ENCODE measurements around the gene FAM89A. TPM values are rescaled to one million over a fixed set of nuclear protein-coding genes. Genes with fewer than 3 reads are reported as not detected.

FAM89A gene
- total and polyA plus RNA-seq, 9 of the 15 experiments (the other 6 are each of a cell fraction or from before 2014, with no cell fraction given), result 8.7 to 66.2 (median 43.3) TPM

DNA sequence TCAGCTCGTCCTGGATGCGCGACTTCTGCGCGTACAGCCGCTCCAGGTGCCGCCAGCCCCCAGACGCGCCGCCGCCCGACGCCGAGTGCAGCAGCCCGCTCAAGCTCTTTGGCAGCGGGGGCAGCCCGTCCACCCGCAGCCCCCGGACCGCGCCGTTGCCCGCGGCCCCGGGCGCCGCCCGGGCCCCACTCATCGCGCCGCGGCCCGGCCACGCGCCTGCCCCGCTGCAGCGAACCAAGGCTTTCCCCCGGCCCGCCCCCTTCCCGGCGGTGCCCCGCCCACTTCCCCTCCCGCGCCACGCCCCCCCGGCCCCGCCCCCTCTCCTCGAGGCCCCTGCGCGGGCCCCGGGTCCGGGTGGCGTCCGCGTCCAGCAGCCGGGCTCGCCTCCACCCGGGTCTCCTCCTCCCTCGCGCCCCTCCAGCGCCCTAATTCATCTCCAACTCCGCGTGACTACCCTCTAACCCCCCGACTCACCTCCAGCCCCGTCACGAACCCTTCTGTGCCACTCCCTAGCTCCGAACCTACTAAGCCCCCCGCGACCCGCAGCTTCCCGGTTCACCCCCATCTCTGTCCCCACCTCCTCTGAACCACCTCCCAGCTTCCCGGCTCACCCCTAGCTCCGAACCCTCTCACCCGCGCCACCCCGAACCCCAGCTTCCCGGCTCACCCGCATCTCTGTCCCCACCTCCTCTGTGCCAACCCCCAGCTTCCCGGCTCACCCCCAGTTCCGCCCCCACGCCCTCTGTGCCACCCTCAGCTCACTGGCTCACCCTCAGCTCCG is at the start of gene FAM89A (continued):
- TF ChIP-seq, protein P1, sequence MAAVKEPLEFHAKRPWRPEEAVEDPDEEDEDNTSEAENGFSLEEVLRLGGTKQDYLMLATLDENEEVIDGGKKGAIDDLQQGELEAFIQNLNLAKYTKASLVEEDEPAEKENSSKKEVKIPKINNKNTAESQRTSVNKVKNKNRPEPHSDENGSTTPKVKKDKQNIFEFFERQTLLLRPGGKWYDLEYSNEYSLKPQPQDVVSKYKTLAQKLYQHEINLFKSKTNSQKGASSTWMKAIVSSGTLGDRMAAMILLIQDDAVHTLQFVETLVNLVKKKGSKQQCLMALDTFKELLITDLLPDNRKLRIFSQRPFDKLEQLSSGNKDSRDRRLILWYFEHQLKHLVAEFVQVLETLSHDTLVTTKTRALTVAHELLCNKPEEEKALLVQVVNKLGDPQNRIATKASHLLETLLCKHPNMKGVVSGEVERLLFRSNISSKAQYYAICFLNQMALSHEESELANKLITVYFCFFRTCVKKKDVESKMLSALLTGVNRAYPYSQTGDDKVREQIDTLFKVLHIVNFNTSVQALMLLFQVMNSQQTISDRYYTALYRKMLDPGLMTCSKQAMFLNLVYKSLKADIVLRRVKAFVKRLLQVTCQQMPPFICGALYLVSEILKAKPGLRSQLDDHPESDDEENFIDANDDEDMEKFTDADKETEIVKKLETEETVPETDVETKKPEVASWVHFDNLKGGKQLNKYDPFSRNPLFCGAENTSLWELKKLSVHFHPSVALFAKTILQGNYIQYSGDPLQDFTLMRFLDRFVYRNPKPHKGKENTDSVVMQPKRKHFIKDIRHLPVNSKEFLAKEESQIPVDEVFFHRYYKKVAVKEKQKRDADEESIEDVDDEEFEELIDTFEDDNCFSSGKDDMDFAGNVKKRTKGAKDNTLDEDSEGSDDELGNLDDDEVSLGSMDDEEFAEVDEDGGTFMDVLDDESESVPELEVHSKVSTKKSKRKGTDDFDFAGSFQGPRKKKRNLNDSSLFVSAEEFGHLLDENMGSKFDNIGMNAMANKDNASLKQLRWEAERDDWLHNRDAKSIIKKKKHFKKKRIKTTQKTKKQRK (IDR thresholded peaks at IDR 0.05; ENCODE audit: borderline replicate concordance, low read depth, low read length), result no peak
- TF ChIP-seq PPARD (CRISPR knock-in tag; IDR thresholded peaks at IDR 0.05) (no peak), STAG1 (CRISPR knock-in tag; IDR thresholded peaks at IDR 0.05; ENCODE audit: borderline replicate concordance) (no peak), NUFIP1 (IDR thresholded peaks at IDR 0.05; ENCODE audit: partially characterized antibody) (no peak), RAD21 (CRISPR knock-in tag; conservative IDR thresholded peaks at IDR 0.05 in 1 of 2, IDR thresholded peaks at IDR 0.05 in 1 of 2) (no peak), EP400 (IDR thresholded peaks at IDR 0.05) (no peak), ZNF717 (CRISPR knock-in tag; IDR thresholded peaks at IDR 0.05) (no peak), ATF1 (CRISPR knock-in tag; IDR thresholded peaks at IDR 0.05) (no peak), ATF1 (tag; IDR thresholded peaks at IDR 0.05) (no peak), RBM25 (IDR thresholded peaks at IDR 0.05; ENCODE audit: low read depth, low read length, severe bottlenecking) (no peak), CTBP1 (IDR thresholded peaks at IDR 0.05; ENCODE audit: borderline replicate concordance) (no peak; the same call in 1 of the 2 replicates), ZNF445 (CRISPR knock-in tag; IDR thresholded peaks at IDR 0.05; ENCODE audit: low read depth) (no peak), PHF21A (IDR thresholded peaks at IDR 0.05; ENCODE audit: borderline replicate concordance, low read depth) (no peak), RFX5 (IDR thresholded peaks at IDR 0.05; ENCODE audit: low read depth, low read length) (no peak), ESRRB (CRISPR knock-in tag; IDR thresholded peaks at IDR 0.05; ENCODE audit: borderline replicate concordance) (no peak), ZFP30 (CRISPR knock-in tag; IDR thresholded peaks at IDR 0.05; ENCODE audit: borderline replicate concordance) (no peak)
- TF ChIP-seq, protein P2, sequence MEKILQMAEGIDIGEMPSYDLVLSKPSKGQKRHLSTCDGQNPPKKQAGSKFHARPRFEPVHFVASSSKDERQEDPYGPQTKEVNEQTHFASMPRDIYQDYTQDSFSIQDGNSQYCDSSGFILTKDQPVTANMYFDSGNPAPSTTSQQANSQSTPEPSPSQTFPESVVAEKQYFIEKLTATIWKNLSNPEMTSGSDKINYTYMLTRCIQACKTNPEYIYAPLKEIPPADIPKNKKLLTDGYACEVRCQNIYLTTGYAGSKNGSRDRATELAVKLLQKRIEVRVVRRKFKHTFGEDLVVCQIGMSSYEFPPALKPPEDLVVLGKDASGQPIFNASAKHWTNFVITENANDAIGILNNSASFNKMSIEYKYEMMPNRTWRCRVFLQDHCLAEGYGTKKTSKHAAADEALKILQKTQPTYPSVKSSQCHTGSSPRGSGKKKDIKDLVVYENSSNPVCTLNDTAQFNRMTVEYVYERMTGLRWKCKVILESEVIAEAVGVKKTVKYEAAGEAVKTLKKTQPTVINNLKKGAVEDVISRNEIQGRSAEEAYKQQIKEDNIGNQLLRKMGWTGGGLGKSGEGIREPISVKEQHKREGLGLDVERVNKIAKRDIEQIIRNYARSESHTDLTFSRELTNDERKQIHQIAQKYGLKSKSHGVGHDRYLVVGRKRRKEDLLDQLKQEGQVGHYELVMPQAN (IDR thresholded peaks at IDR 0.05; ENCODE audit: borderline replicate concordance), result peak; percentile 67
- TF ChIP-seq, protein P3, sequence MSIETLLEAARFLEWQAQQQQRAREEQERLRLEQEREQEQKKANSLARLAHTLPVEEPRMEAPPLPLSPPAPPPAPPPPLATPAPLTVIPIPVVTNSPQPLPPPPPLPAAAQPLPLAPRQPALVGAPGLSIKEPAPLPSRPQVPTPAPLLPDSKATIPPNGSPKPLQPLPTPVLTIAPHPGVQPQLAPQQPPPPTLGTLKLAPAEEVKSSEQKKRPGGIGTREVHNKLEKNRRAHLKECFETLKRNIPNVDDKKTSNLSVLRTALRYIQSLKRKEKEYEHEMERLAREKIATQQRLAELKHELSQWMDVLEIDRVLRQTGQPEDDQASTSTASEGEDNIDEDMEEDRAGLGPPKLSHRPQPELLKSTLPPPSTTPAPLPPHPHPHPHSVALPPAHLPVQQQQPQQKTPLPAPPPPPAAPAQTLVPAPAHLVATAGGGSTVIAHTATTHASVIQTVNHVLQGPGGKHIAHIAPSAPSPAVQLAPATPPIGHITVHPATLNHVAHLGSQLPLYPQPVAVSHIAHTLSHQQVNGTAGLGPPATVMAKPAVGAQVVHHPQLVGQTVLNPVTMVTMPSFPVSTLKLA (conservative IDR thresholded peaks at IDR 0.05), result 0 out of 4 replicates have a peak, but pooled peaks of 1 of the 2 experiments have one; percentile 22
- TF ChIP-seq, protein P4, sequence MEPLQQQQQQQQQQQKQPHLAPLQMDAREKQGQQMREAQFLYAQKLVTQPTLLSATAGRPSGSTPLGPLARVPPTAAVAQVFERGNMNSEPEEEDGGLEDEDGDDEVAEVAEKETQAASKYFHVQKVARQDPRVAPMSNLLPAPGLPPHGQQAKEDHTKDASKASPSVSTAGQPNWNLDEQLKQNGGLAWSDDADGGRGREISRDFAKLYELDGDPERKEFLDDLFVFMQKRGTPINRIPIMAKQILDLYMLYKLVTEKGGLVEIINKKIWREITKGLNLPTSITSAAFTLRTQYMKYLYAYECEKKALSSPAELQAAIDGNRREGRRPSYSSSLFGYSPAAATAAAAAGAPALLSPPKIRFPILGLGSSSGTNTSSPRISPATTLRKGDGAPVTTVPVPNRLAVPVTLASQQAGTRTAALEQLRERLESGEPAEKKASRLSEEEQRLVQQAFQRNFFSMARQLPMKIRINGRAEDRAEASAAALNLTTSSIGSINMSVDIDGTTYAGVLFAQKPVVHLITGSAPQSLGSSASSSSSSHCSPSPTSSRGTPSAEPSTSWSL (CRISPR knock-in tag; IDR thresholded peaks at IDR 0.05; ENCODE audit: borderline replicate concordance), result no peak

All from K562 (cell line).